HCT116 (cell line): ENCODE results near the gene RAI14. TPM values are rescaled to one million over a fixed set of nuclear protein-coding genes. Genes with fewer than 3 reads are reported as not detected.

Source experiments
- ATAC-seq: fragments of 200-7000 bp; cut with Tn5 transposase; 2 replicates; pipeline ENCODE4 v1.9.1; 2020; ENCODE audit warnings: mild to moderate bottlenecking, moderate library complexity
- BruUV-seq: library from RNA; stranded (reverse); fragments of 400-500 nt; replicated peaks from 2 replicates; lab custom pipeline; 2021; lab: Mats Ljungman, UMichigan
- CTCF ChIA-PET: fragments of 300-600 bp; sonication (Branson Sonifier 250); formaldehyde crosslinking; loops from one replicate; lab custom pipeline; 2021; ENCODE audit warnings: antibody characterized with exemption; lab: Charles Lee
- POLR2A ChIA-PET: fragments of 300-600, 350-600 bp; sonication (Branson Sonifier 250); formaldehyde crosslinking; loops from one replicate; lab custom pipeline; 2021; ENCODE audit warnings: antibody characterized with exemption; lab: Charles Lee
- RAD21 ChIA-PET, 2 experiments: fragments of 300-600 bp; sonication (Branson Sonifier 250); formaldehyde crosslinking; loops; one replicate each; lab custom pipeline; 2023; ENCODE audit warnings: low total read pairs in 2 of 2; ENCODE audit not compliant: uncharacterized antibody in 2 of 2, unreplicated experiment in 2 of 2, low non-redundant PET in 1 of 2; lab: Charles Lee
- DNase-seq: peaks from one replicate; pipeline ENCODE4 v3.0.0-alpha.2; 2010; ENCODE audit warnings: low read depth, low spot score
- H2AFZ ChIP-seq: fragments of 200-600 bp; shearing (Covaris generic), sonication (generic); 2 replicates; pipeline ENCODE4 v1.6.1; 2017; ENCODE audit warnings: low read depth, mixed run types, mixed read lengths, antibody characterized with exemption, low read length; ENCODE audit not compliant: poor library complexity, severe bottlenecking
- H3K27ac ChIP-seq: 2 replicates; pipeline ENCODE4 v1.5.1; 2012; ENCODE audit warnings: low read depth, low read length
- H3K27me3 ChIP-seq: fragments of 200-600 bp; sonication (generic); 2 replicates; pipeline ENCODE4 v1.6.1; 2016; ENCODE audit warnings: mixed run types, low read length, mixed read lengths; ENCODE audit not compliant: insufficient read depth
- H3K36me3 ChIP-seq, 2 experiments: fragments of 200-500 bp in 1 of 2; fragments of 200-600 bp in 1 of 2; sonication (Bioruptor generic) in 1 of 2; sonication (generic) in 1 of 2; 2 replicates each; pipeline versions ENCODE4 v1.5.1 to v1.6.1; 2014 to 2016; ENCODE audit warnings: low read length in 2 of 2, inconsistent platforms in 1 of 2, mixed read lengths in 1 of 2, mixed run types in 1 of 2; ENCODE audit not compliant: insufficient read depth in 2 of 2, control insufficient read depth in 1 of 2
- H3K4me1 ChIP-seq, 2 experiments: fragments of 200-600 bp in 1 of 2; sonication (generic) in 1 of 2; 2 replicates each; pipeline versions ENCODE4 v1.5.1 to v1.6.1; 2012 to 2017; ENCODE audit warnings: low read length in 2 of 2, inconsistent platforms in 1 of 2, mild to moderate bottlenecking in 1 of 2, mixed read lengths in 1 of 2, mixed run types in 1 of 2, moderate library complexity in 1 of 2; ENCODE audit not compliant: insufficient read depth in 2 of 2, control insufficient read depth in 1 of 2
- H3K4me2 ChIP-seq: fragments of 200-600 bp; sonication (generic); 2 replicates; pipeline ENCODE4 v1.6.1; 2017; ENCODE audit warnings: mixed run types, low read length, mixed read lengths
- H3K4me3 ChIP-seq, 2 experiments: fragments of 200-600 bp in 1 of 2; sonication (generic) in 1 of 2; replicated peaks in 1 of 2; 2 replicates each; pipeline ENCODE4 v1.5.1; 2011 to 2016; ENCODE audit warnings: low read length in 2 of 2, control low read depth in 1 of 2, low read depth in 1 of 2, mild to moderate bottlenecking in 1 of 2, mixed read lengths in 1 of 2, mixed run types in 1 of 2
- H3K79me2 ChIP-seq: fragments of 200-600 bp; sonication (generic); 2 replicates; pipeline ENCODE4 v1.6.1; 2017; ENCODE audit warnings: mild to moderate bottlenecking, mixed run types, low read length, moderate library complexity, mixed read lengths; ENCODE audit not compliant: insufficient read depth
- H3K9ac ChIP-seq: fragments of 200-600 bp; sonication (generic); 2 replicates; pipeline ENCODE4 v1.6.1; 2016; ENCODE audit warnings: low read length, mixed read lengths
- H3K9me2 ChIP-seq: fragments of 200-600 bp; sonication (generic), shearing (Covaris generic); 2 replicates; pipeline ENCODE4 v1.6.1; 2017; ENCODE audit warnings: mixed run types, mild to moderate bottlenecking, moderate library complexity; ENCODE audit not compliant: insufficient read depth
- H3K9me3 ChIP-seq, 2 experiments: fragments of 200-500 bp in 1 of 2; fragments of 200-600 bp in 1 of 2; sonication (Bioruptor generic) in 1 of 2; sonication (generic) in 1 of 2; 2 replicates each; pipeline ENCODE4 v1.6.1; 2014 to 2017; ENCODE audit warnings: low read length in 2 of 2, mixed read lengths in 2 of 2, inconsistent platforms in 1 of 2, low read depth in 1 of 2, mild to moderate bottlenecking in 1 of 2, mixed run types in 1 of 2, moderate library complexity in 1 of 2; ENCODE audit not compliant: control insufficient read depth in 1 of 2, insufficient read depth in 1 of 2
- H4K20me1 ChIP-seq: fragments of 200-600 bp; sonication (generic), shearing (Covaris generic); 2 replicates; pipeline ENCODE4 v1.6.1; 2017; ENCODE audit warnings: mixed run types, mild to moderate bottlenecking, moderate library complexity; ENCODE audit not compliant: insufficient read depth
- CEBPB ChIP-seq: IDR thresholded peaks from 2 replicates; pipeline ENCODE4 v1.6.1; 2012; ENCODE audit warnings: low read depth
- EGR1 ChIP-seq: IDR thresholded peaks from 2 replicates; pipeline ENCODE4 v1.6.1; 2012; ENCODE audit warnings: low read depth
- EZH2phosphoT487 ChIP-seq: fragments of 200-600 bp; IDR thresholded peaks from 2 replicates; pipeline ENCODE4 v1.6.1; 2018; ENCODE audit warnings: antibody characterized with exemption, borderline replicate concordance
- FOSL1 ChIP-seq: IDR thresholded peaks from 2 replicates; pipeline ENCODE4 v1.6.1; 2012; ENCODE audit warnings: low read depth
- JUND ChIP-seq: IDR thresholded peaks from 2 replicates; pipeline ENCODE4 v1.6.1; 2012
- POLR2A ChIP-seq: IDR thresholded peaks from 2 replicates; pipeline ENCODE4 v1.7.0; 2011; ENCODE audit warnings: borderline replicate concordance; ENCODE audit not compliant: insufficient read depth, insufficient read length; ENCODE audit errors: extremely low read depth
- POLR2AphosphoS5 ChIP-seq: IDR thresholded peaks from 2 replicates; pipeline ENCODE4 v1.6.1; 2011; ENCODE audit warnings: mild to moderate bottlenecking, low read depth, low read length, moderate library complexity
- RAD21 ChIP-seq: IDR thresholded peaks from 2 replicates; pipeline ENCODE4 v1.6.1; 2012; ENCODE audit warnings: low read depth, mild to moderate bottlenecking
- SP1 ChIP-seq: IDR thresholded peaks from 2 replicates; pipeline ENCODE4 v1.6.1; 2012; ENCODE audit warnings: low read depth
- TCF7L2 ChIP-seq: IDR thresholded peaks from 2 replicates; pipeline ENCODE4 v1.7.0; 2011; ENCODE audit warnings: borderline replicate concordance, inconsistent platforms; ENCODE audit not compliant: insufficient read depth, insufficient read length; ENCODE audit errors: extremely low read depth
- YY1 ChIP-seq: IDR thresholded peaks from 2 replicates; pipeline ENCODE4 v1.6.1; 2011; ENCODE audit warnings: low read length, low read depth, moderate library complexity, mild to moderate bottlenecking; ENCODE audit not compliant: insufficient replicate concordance; ENCODE audit errors: extremely low read depth
- ZFX ChIP-seq: fragments of 450-650 bp; IDR thresholded peaks from 2 replicates; pipeline ENCODE4 v1.6.1; 2017
- ZNF274 ChIP-seq: fragments of 200-500 bp; sonication (Bioruptor generic); IDR thresholded peaks from 2 replicates; pipeline ENCODE4 v1.6.1; 2014; ENCODE audit warnings: mild to moderate bottlenecking, low read depth, low read length, inconsistent platforms
- intact Hi-C: fragments of 100-400 bp; cut with micrococcal nuclease; formaldehyde crosslinking; loops from 2 replicates; pipeline ENCODE4 v1.10.0; 2022
- total RNA-seq: library from RNA; stranded (reverse); gene quantifications from one replicate; pipeline ENCODE4 v1.2.1, GENCODE V29; 2021; ENCODE audit not compliant: unreplicated experiment
- TF ChIP-seq, protein P1 (sequence below): IDR thresholded peaks from 2 replicates; pipeline ENCODE4 v1.6.1; 2012
- TF ChIP-seq, protein P2 (sequence below), 3 experiments: fragments of 200-600 bp in 1 of 3; sonication (generic) in 1 of 3; IDR thresholded peaks in 2 of 3; conservative IDR thresholded peaks in 1 of 3; 2 replicates each; pipeline ENCODE4 v1.5.1; 2012 to 2017; ENCODE audit warnings: low read depth in 2 of 3, low read length in 2 of 3, antibody characterized with exemption in 1 of 3, borderline replicate concordance in 1 of 3, control low read depth in 1 of 3, mild to moderate bottlenecking in 1 of 3, mixed read lengths in 1 of 3, mixed run types in 1 of 3, moderate library complexity in 1 of 3; ENCODE audit not compliant: insufficient read depth in 1 of 3
- TF ChIP-seq, protein P3 (sequence below): IDR thresholded peaks from 2 replicates; pipeline ENCODE4 v1.6.1; 2012; ENCODE audit warnings: low read depth
- TF ChIP-seq, protein P4 (sequence below): IDR thresholded peaks from 2 replicates; pipeline ENCODE4 v1.6.1; 2012

RAI14 gene
- total RNA-seq, 1 experiment from 2014 or later, result 47.9 TPM

DNA sequence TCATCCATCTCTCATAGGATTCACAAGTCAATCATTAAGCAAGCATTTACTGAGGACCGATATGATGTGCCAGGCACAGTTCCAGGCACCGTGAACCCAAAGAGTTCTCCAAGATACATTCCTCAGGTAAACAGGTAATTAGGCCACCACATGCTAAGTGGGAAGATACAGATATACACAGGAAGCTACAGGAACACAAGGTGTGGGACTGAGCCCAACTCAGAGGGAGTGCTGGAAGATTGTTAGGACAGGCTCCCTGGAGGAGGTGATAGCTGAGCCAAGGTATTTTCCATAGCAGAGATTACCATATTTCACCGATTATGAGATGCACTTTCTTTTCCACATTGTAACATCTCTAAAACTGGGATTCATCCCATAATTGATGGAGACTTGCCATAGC lies 31.4 kb upstream of the RAI14 start:
- Histone ChIP-seq H3K79me2 (no peaks in the 10 kb centered on the region), H3K4me2 (no peak overlapping the region), H3K36me3 (no peaks in the 10 kb centered on the region), H3K27me3 (no peaks in the 10 kb centered on the region), H3K9me3 (no peaks in the 10 kb centered on the region), H3K4me3 (no peak overlapping the region), H3K9me2 (no peaks in the 10 kb centered on the region), H3K9ac (no peak overlapping the region), H2AFZ (no peak overlapping the region), H4K20me1 (no peaks in the 10 kb centered on the region)
- ChIA-PET POLR2A (no interaction called here), RAD21 (no interaction called here)
- DNase-seq, result no peak
- BruUV-seq, result no TSS peak
- no peak for ATAC-seq
- intact Hi-C loops, result no loop called here
- no peak for TF ChIP-seq ZFX
- TF ChIP-seq, protein P1, sequence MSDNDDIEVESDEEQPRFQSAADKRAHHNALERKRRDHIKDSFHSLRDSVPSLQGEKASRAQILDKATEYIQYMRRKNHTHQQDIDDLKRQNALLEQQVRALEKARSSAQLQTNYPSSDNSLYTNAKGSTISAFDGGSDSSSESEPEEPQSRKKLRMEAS, result no peak
- no peak for TF ChIP-seq RAD21
- no peak for TF ChIP-seq POLR2AphosphoS5
- no peak for TF ChIP-seq EGR1
- TF ChIP-seq ZNF274, result no peak
- TF ChIP-seq CEBPB, result no peak
- TF ChIP-seq, protein P2, sequence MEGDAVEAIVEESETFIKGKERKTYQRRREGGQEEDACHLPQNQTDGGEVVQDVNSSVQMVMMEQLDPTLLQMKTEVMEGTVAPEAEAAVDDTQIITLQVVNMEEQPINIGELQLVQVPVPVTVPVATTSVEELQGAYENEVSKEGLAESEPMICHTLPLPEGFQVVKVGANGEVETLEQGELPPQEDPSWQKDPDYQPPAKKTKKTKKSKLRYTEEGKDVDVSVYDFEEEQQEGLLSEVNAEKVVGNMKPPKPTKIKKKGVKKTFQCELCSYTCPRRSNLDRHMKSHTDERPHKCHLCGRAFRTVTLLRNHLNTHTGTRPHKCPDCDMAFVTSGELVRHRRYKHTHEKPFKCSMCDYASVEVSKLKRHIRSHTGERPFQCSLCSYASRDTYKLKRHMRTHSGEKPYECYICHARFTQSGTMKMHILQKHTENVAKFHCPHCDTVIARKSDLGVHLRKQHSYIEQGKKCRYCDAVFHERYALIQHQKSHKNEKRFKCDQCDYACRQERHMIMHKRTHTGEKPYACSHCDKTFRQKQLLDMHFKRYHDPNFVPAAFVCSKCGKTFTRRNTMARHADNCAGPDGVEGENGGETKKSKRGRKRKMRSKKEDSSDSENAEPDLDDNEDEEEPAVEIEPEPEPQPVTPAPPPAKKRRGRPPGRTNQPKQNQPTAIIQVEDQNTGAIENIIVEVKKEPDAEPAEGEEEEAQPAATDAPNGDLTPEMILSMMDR (IDR thresholded peaks at IDR 0.05 in 2 of 3, conservative IDR thresholded peaks at IDR 0.05 in 1 of 3; ENCODE audit: borderline replicate concordance in 1 of 3, insufficient read depth in 1 of 3, low read depth in 2 of 3, low read length in 2 of 3), result no peak
- no peak for TF ChIP-seq TCF7L2
- TF ChIP-seq, protein P3, sequence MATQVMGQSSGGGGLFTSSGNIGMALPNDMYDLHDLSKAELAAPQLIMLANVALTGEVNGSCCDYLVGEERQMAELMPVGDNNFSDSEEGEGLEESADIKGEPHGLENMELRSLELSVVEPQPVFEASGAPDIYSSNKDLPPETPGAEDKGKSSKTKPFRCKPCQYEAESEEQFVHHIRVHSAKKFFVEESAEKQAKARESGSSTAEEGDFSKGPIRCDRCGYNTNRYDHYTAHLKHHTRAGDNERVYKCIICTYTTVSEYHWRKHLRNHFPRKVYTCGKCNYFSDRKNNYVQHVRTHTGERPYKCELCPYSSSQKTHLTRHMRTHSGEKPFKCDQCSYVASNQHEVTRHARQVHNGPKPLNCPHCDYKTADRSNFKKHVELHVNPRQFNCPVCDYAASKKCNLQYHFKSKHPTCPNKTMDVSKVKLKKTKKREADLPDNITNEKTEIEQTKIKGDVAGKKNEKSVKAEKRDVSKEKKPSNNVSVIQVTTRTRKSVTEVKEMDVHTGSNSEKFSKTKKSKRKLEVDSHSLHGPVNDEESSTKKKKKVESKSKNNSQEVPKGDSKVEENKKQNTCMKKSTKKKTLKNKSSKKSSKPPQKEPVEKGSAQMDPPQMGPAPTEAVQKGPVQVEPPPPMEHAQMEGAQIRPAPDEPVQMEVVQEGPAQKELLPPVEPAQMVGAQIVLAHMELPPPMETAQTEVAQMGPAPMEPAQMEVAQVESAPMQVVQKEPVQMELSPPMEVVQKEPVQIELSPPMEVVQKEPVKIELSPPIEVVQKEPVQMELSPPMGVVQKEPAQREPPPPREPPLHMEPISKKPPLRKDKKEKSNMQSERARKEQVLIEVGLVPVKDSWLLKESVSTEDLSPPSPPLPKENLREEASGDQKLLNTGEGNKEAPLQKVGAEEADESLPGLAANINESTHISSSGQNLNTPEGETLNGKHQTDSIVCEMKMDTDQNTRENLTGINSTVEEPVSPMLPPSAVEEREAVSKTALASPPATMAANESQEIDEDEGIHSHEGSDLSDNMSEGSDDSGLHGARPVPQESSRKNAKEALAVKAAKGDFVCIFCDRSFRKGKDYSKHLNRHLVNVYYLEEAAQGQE, result no peak
- no peak for TF ChIP-seq FOSL1
- no peak for TF ChIP-seq JUND
- no peak for TF ChIP-seq YY1
- TF ChIP-seq EZH2phosphoT487, result no peak
- TF ChIP-seq, protein P4, sequence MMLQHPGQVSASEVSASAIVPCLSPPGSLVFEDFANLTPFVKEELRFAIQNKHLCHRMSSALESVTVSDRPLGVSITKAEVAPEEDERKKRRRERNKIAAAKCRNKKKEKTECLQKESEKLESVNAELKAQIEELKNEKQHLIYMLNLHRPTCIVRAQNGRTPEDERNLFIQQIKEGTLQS, result no peak
- no peak for TF ChIP-seq SP1
- no peak for TF ChIP-seq POLR2A
- TF ChIP-seq, all 23 proteins: peak for 0
- Histone ChIP-seq H3K27ac (no peak overlapping the region), H3K4me1 (no peaks in the 10 kb centered on the region)
- CTCF ChIA-PET, result no interaction called here
